Neutrophil (primary cell): Measurements from ENCODE around the gene RHOBTB3.

Experiments used
- H3K27ac ChIP-seq: fragments of 200-600 bp; sonication (generic); 2 replicates; pipeline ENCODE4 v1.5.1; 2016; ENCODE audit warnings: mild to moderate bottlenecking, moderate library complexity
- H3K27me3 ChIP-seq: fragments of 200-600 bp; sonication (generic); 2 replicates; pipeline ENCODE4 v1.6.0; 2016; ENCODE audit warnings: mild to moderate bottlenecking
- H3K36me3 ChIP-seq: fragments of 200-600 bp; sonication (generic); 2 replicates; pipeline ENCODE4 v1.5.1; 2017
- H3K4me1 ChIP-seq, 2 experiments: fragments of 200-600 bp in 1 of 2; sonication (generic) in 1 of 2; 1 replicate in 1 of 2; 2 replicates in 1 of 2; pipeline versions ENCODE4 v1.5.1 to v1.6.1; 2013 to 2016; ENCODE audit warnings: low read depth in 1 of 2, low read length in 1 of 2, mild to moderate bottlenecking in 1 of 2, moderate library complexity in 1 of 2; ENCODE audit not compliant: control insufficient read depth in 1 of 2, insufficient read depth in 1 of 2
- H3K4me3 ChIP-seq, 2 experiments: fragments of 200-600 bp in 1 of 2; sonication (generic) in 1 of 2; 1 replicate in 1 of 2; 2 replicates in 1 of 2; pipeline ENCODE4 v1.5.1; 2013 to 2016; ENCODE audit warnings: low read depth in 1 of 2, low read length in 1 of 2, mild to moderate bottlenecking in 1 of 2, moderate library complexity in 1 of 2
- H3K9me3 ChIP-seq: fragments of 200-600 bp; sonication (generic); 2 replicates; pipeline ENCODE4 v1.5.1; 2016
- CTCF ChIP-seq: fragments of 200-600 bp; sonication (generic); IDR thresholded peaks from 2 replicates; pipeline ENCODE4 v1.5.1; 2016; ENCODE audit warnings: antibody characterized with exemption

Gene RHOBTB3

GRCh38 chr5:95804736-95805539, 73.8 kb downstream of the RHOBTB3 start:
- TF ChIP-seq CTCF, result no peak
- H3K9me3 ChIP-seq, result no peaks in the 10 kb centered on the region
- peaks cover 26 to 28% of the 10 kb centered on the region in 2 experiments for H3K4me1 ChIP-seq
- no peak overlapping the region for H3K27ac ChIP-seq
- no peaks in the 10 kb centered on the region for H3K27me3 ChIP-seq
- peaks cover 24% of the 10 kb centered on the region for H3K36me3 ChIP-seq
- no peak overlapping the region for H3K4me3 ChIP-seq

GRCh38 chr5:95806687-95807086, 75.6 kb downstream of the RHOBTB3 start:
- Histone ChIP-seq H3K4me1 (peaks cover 34 to 40% of the 10 kb centered on the region in 2 experiments), H3K9me3 (no peaks in the 10 kb centered on the region), H3K4me3 (no peak overlapping the region), H3K27me3 (no peaks in the 10 kb centered on the region), H3K27ac (peak overlapping the region; percentile 98), H3K36me3 (peaks cover 36% of the 10 kb centered on the region)
- TF ChIP-seq CTCF, result no peak

- no peaks in the 10 kb centered on the region for H3K9me3 ChIP-seq
- peak overlapping the region; percentile 98 for H3K27ac ChIP-seq
- peaks cover 34 to 51% of the 10 kb centered on the region in 2 experiments for H3K4me1 ChIP-seq
- H3K36me3 ChIP-seq, result peaks cover 43% of the 10 kb centered on the region
- no peaks in the 10 kb centered on the region for H3K27me3 ChIP-seq
- peak overlapping the region; percentile 4 to 22 for H3K4me3 ChIP-seq
- TF ChIP-seq CTCF, result no peak
These were observed 77.0 kb downstream of the RHOBTB3 start for GRCh38 chr5:95808013-95808685.

GRCh38 chr5:95808686-95809413, 77.7 kb downstream of the RHOBTB3 start:
- no peaks in the 10 kb centered on the region for H3K9me3 ChIP-seq
- no peaks in the 10 kb centered on the region for H3K27me3 ChIP-seq
- H3K4me1 ChIP-seq, result peaks cover 34 to 51% of the 10 kb centered on the region in 2 experiments
- peak overlapping the region in 1 of 2 experiments; percentile 22 for H3K4me3 ChIP-seq
- peak overlapping the region; percentile 98 for H3K27ac ChIP-seq
- H3K36me3 ChIP-seq, result peaks cover 50% of the 10 kb centered on the region
- no peak for TF ChIP-seq CTCF

- peak overlapping the region; percentile 98 for H3K27ac ChIP-seq
- H3K4me1 ChIP-seq, result peaks cover 39 to 51% of the 10 kb centered on the region in 2 experiments
- H3K9me3 ChIP-seq, result no peaks in the 10 kb centered on the region
- no peak overlapping the region for H3K4me3 ChIP-seq
- H3K27me3 ChIP-seq, result no peaks in the 10 kb centered on the region
- TF ChIP-seq CTCF, result no peak
- peaks cover 56% of the 10 kb centered on the region for H3K36me3 ChIP-seq
These were observed 78.4 kb downstream of the RHOBTB3 start for GRCh38 chr5:95809414-95809960.
